ENCODE measurements around the gene ITGB4. TPM values are rescaled to one million over a fixed set of nuclear protein-coding genes. Genes with fewer than 3 reads are reported as not detected.

ITGB4 gene
- total RNA-seq, 3 donors from 2014 or later = 153 to 307 (median 246) TPM

DNA sequence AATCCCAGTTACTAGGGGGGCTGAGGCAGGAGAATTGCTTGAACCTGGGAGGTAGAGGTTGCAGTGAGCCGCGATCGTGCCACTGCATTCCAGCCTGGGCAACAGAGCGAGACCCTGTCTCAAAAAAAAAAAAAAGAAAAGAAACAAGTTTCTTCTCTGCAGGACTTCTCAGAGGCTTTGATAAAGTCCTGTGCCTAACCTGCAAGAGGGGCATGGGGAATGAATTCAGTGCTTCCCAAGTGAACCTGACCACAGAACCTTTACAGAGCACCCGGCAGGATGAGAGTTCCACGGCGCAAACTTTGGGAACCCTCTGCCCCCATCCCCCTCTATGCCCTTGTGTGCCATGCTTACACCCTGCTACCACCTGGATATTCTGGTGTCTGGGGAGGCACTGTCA is 17.9 kb downstream of the ITGB4 start:
- no peak overlapping the region for H3K4me3 ChIP-seq
- H3K36me3 ChIP-seq (ENCODE audit: low read depth) = no peaks in the 10 kb centered on the region
- intact Hi-C loops (cut with DNase I, micrococcal nuclease) = no loop called here
- no peaks in the 10 kb centered on the region for H3K9me3 ChIP-seq
- TF ChIP-seq, protein P1, sequence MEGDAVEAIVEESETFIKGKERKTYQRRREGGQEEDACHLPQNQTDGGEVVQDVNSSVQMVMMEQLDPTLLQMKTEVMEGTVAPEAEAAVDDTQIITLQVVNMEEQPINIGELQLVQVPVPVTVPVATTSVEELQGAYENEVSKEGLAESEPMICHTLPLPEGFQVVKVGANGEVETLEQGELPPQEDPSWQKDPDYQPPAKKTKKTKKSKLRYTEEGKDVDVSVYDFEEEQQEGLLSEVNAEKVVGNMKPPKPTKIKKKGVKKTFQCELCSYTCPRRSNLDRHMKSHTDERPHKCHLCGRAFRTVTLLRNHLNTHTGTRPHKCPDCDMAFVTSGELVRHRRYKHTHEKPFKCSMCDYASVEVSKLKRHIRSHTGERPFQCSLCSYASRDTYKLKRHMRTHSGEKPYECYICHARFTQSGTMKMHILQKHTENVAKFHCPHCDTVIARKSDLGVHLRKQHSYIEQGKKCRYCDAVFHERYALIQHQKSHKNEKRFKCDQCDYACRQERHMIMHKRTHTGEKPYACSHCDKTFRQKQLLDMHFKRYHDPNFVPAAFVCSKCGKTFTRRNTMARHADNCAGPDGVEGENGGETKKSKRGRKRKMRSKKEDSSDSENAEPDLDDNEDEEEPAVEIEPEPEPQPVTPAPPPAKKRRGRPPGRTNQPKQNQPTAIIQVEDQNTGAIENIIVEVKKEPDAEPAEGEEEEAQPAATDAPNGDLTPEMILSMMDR (IDR thresholded peaks at IDR 0.05) = no peak
- DNase-seq (no peak), ATAC-seq (no peak)
- H3K4me1 ChIP-seq (ENCODE audit: low read depth) = no peaks in the 10 kb centered on the region

DNA sequence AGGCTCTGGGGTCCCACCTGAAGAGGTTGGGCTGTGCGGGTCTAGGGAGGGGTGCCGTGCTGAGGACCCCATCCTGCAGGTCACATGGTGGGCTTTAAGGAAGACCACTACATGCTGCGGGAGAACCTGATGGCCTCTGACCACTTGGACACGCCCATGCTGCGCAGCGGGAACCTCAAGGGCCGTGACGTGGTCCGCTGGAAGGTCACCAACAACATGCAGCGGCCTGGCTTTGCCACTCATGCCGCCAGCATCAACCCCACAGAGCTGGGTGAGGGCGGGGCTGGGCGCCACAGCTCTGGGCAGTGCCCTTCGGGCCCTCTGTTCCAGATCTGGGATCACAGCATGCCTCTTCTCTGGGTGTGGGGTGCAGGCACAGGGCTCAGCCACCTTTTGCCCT is 18.5 kb downstream of the ITGB4 start:
- no peaks in the 10 kb centered on the region for H3K9me3 ChIP-seq
- H3K36me3 ChIP-seq (ENCODE audit: low read depth) = no peaks in the 10 kb centered on the region
- intact Hi-C loops (cut with DNase I, micrococcal nuclease) = no loop called here
- H3K4me1 ChIP-seq (ENCODE audit: low read depth) = no peaks in the 10 kb centered on the region
- DNase-seq (no peak), ATAC-seq (no peak)
- H3K4me3 ChIP-seq = no peak overlapping the region
- TF ChIP-seq, protein P1 (IDR thresholded peaks at IDR 0.05) = no peak

DNA sequence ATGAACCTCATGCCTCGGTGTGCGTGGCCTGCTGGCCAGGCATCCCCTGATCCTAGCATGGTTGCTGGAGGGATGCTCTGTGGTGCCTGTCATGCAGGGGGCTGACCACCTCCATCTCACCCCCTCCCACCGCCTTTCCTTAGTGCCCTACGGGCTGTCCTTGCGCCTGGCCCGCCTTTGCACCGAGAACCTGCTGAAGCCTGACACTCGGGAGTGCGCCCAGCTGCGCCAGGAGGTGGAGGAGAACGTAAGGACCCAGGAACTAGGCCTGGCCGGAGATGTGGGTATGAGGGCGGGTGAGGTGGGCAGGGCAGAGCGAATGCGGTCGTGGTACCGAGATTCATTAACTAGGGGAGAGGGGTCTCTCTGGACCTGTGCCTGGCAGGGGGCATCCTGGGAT is 19.0 kb downstream of the ITGB4 start:
- H3K4me1 ChIP-seq (ENCODE audit: low read depth) = no peaks in the 10 kb centered on the region
- intact Hi-C loops (cut with DNase I, micrococcal nuclease) = no loop called here
- no peak for DNase-seq
- ATAC-seq = no peak
- no peaks in the 10 kb centered on the region for H3K36me3 ChIP-seq (ENCODE audit: low read depth)
- H3K4me3 ChIP-seq = no peak overlapping the region
- TF ChIP-seq, protein P1 (IDR thresholded peaks at IDR 0.05) = no peak
- no peaks in the 10 kb centered on the region for H3K9me3 ChIP-seq

DNA sequence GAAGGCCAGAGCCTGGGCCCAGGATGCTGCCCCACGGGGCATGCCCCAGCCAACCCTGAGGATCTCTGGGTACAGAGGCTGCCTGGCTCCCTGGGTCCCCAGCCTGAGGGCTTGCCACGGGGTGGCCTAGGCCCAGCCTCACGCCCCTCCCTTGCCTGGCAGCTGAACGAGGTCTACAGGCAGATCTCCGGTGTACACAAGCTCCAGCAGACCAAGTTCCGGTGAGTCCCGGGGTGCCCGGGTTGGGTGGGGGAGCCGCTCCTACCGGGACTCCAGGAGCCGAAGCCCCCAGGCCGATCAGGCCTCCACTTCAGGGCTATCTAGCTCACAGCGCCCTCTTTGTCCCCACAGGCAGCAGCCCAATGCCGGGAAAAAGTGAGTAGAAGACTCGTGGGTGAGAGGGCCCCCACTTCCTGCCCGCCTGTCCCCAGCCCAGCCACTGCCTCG is 19.4 kb downstream of the ITGB4 start:
- H3K9me3 ChIP-seq = no peaks in the 10 kb centered on the region
- no peaks in the 10 kb centered on the region for H3K4me1 ChIP-seq (ENCODE audit: low read depth)
- H3K4me3 ChIP-seq = no peak overlapping the region
- no peak for ATAC-seq
- TF ChIP-seq, protein P1 (IDR thresholded peaks at IDR 0.05) = no peak
- no peaks in the 10 kb centered on the region for H3K36me3 ChIP-seq (ENCODE audit: low read depth)
- DNase-seq = no peak
- intact Hi-C loops (cut with DNase I, micrococcal nuclease) = no loop called here

DNA sequence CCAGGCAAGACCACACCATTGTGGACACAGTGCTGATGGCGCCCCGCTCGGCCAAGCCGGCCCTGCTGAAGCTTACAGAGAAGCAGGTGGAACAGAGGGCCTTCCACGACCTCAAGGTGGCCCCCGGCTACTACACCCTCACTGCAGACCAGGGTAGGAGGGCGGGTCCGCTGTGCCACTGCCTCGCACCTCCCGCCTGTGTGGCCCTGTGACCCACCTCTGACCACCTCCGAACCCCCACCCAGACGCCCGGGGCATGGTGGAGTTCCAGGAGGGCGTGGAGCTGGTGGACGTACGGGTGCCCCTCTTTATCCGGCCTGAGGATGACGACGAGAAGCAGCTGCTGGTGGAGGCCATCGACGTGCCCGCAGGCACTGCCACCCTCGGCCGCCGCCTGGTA is 21.1 kb downstream of the ITGB4 start:
- H3K36me3 ChIP-seq (ENCODE audit: low read depth) = no peaks in the 10 kb centered on the region

More for the DNA sequence above, 21.1 kb downstream of the ITGB4 start:
- H3K9me3 ChIP-seq = no peaks in the 10 kb centered on the region
- no peaks in the 10 kb centered on the region for H3K4me1 ChIP-seq (ENCODE audit: low read depth)
- TF ChIP-seq, protein P1 (IDR thresholded peaks at IDR 0.05) = no peak
- intact Hi-C loops (cut with DNase I, micrococcal nuclease) = no loop called here
- H3K4me3 ChIP-seq = no peak overlapping the region
- no peak for ATAC-seq
- DNase-seq = peak in 1 of 3 donors; percentile 23

Measured in mucosa of descending colon (tissue), 3 donors.